Measurements from ENCODE around the gene RALGPS1. TPM values are rescaled to one million over a fixed set of nuclear protein-coding genes. Genes with fewer than 3 reads are reported as not detected.

RALGPS1 gene
- total RNA-seq, 1 donor from 2014 or later: 21.7 TPM

GRCh38 chr9:127102176-127102575 lies 187.6 kb downstream of the RALGPS1 start:
- H3K4me1 Mint-ChIP-seq: no peaks in the 10 kb centered on the region
- ATAC-seq (ENCODE audit: low read depth) (no peak), DNase-seq (no peak)
- H3K9me3 Mint-ChIP-seq: no peaks in the 10 kb centered on the region
- ChIA-PET POLR2A (interaction anchor here (0.7 kb wide), 1 partner anchor 1044 kb away, joined by 4 read pairs; no protein-coding TSS in a partner anchor), CTCF (interaction anchor here (1.2 kb wide), 1 partner anchor 9 kb away, joined by 3 read pairs; no protein-coding TSS in a partner anchor)
- H3K4me3 Mint-ChIP-seq: no peak overlapping the region
- intact Hi-C loops (cut with micrococcal nuclease): no loop called here
- peaks cover 3% of the 10 kb centered on the region for H3K36me3 Mint-ChIP-seq (ENCODE audit: low read depth)
- TF ChIP-seq CTCF (IDR thresholded peaks at IDR 0.05): no peak
- H3K27me3 Mint-ChIP-seq: no peaks in the 10 kb centered on the region
- H3K27ac Mint-ChIP-seq: no peak overlapping the region

GRCh38 chr9:127102788-127103187 lies 188.2 kb downstream of the RALGPS1 start:
- H3K27me3 Mint-ChIP-seq: no peaks in the 10 kb centered on the region
- peaks cover 3% of the 10 kb centered on the region for H3K36me3 Mint-ChIP-seq (ENCODE audit: low read depth)
- no peak for TF ChIP-seq CTCF (IDR thresholded peaks at IDR 0.05)
- CTCF ChIA-PET: no interaction called here
- no peaks in the 10 kb centered on the region for H3K4me1 Mint-ChIP-seq
- no peak for ATAC-seq (ENCODE audit: low read depth)
- no peak overlapping the region for H3K4me3 Mint-ChIP-seq
- DNase-seq: no peak
- H3K27ac Mint-ChIP-seq: no peak overlapping the region
- intact Hi-C loops (cut with micrococcal nuclease): no loop called here
- POLR2A ChIA-PET: interaction anchor here (0.7 kb wide), 1 partner anchor 1043 kb away, joined by 4 read pairs; no protein-coding TSS in a partner anchor
- no peaks in the 10 kb centered on the region for H3K9me3 Mint-ChIP-seq

DNA sequence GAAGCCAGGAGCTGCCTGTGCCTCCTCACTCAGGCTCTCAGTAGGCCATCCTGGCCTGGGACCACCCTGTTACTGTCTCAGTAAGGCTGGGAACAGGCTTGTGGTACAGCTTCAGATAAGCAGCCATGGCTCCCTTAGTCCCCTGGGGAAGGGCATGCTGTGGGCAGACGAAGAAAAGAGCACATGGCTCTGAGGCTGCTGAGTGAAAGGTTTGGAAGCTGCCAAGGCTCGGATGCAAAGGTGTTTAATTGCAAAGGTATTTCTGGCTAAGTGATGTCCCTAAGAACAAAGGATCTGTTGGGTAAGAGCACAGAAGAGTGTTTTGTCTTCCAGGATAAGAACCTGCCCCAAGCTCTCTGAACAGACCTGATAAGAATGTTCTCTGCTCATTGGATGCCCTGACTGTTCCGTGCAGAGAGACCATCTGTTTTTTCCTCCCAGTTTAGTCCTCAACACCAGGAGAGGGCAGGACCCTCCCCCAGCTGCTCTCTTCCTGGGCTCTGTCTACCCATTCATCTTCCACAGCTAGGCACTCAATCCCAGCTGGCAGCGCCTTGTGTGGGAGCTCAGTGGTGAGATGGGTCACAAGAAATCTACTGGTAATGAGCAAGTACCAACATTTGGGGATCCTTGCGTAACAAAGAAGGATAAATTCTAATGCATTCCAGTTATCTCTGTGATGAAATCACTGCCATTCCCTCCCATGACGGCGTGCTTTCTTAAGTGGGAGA lies 190.2 kb downstream of the RALGPS1 start:
- no peak overlapping the region for H3K4me3 Mint-ChIP-seq
- ChIA-PET CTCF (no interaction called here), POLR2A (no interaction called here)
- no peaks in the 10 kb centered on the region for H3K9me3 Mint-ChIP-seq
- no peak for ATAC-seq (ENCODE audit: low read depth)
- peaks cover 1% of the 10 kb centered on the region for H3K36me3 Mint-ChIP-seq (ENCODE audit: low read depth)
- intact Hi-C loops (cut with micrococcal nuclease): no loop called here
- H3K4me1 Mint-ChIP-seq: no peaks in the 10 kb centered on the region
- no peaks in the 10 kb centered on the region for H3K27me3 Mint-ChIP-seq
- H3K27ac Mint-ChIP-seq: no peak overlapping the region
- DNase-seq: no peak
- no peak for TF ChIP-seq CTCF (IDR thresholded peaks at IDR 0.05)

- Mint-ChIP-seq H3K27ac (no peak overlapping the region), H3K4me1 (no peaks in the 10 kb centered on the region), H3K27me3 (no peaks in the 10 kb centered on the region), H3K36me3 (ENCODE audit: low read depth) (peaks cover 1% of the 10 kb centered on the region), H3K4me3 (no peak overlapping the region), H3K9me3 (no peaks in the 10 kb centered on the region)
- no peak for TF ChIP-seq CTCF (IDR thresholded peaks at IDR 0.05)
- POLR2A ChIA-PET: no interaction called here
- intact Hi-C loops (cut with micrococcal nuclease): no loop called here
- no peak for DNase-seq
- CTCF ChIA-PET: no interaction called here
- ATAC-seq (ENCODE audit: low read depth): no peak
These were observed 191.4 kb downstream of the RALGPS1 start for GRCh38 chr9:127105805-127106465.

DNA sequence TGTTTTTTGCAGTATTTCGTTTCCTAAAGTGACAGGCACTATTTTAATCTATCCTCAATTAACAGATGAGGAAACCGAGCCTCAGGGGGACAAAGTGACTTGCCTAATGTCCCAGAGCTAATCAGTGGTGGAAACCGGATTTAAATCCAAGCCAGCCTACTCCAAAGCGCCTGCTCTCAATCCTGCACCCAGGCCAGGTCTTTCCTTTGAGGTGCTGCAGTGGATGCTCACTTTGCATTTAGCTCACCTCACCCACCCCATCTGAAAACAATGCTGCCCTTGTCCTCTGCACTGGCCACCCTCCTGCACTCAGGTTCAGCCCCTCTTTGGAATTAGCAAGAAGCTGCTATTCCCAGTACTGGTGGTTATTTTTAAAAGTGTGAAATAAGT lies 191.9 kb downstream of the RALGPS1 start:
- no peaks in the 10 kb centered on the region for H3K4me1 Mint-ChIP-seq
- TF ChIP-seq CTCF (IDR thresholded peaks at IDR 0.05): no peak
- no peak overlapping the region for H3K4me3 Mint-ChIP-seq
- no peak for ATAC-seq (ENCODE audit: low read depth)
- peaks cover 1% of the 10 kb centered on the region for H3K36me3 Mint-ChIP-seq (ENCODE audit: low read depth)
- CTCF ChIA-PET: no interaction called here
- H3K27ac Mint-ChIP-seq: no peak overlapping the region
- POLR2A ChIA-PET: no interaction called here
- no peak for DNase-seq
- no peaks in the 10 kb centered on the region for H3K27me3 Mint-ChIP-seq
- no peaks in the 10 kb centered on the region for H3K9me3 Mint-ChIP-seq
- intact Hi-C loops (cut with micrococcal nuclease): no loop called here
